Islet precursor cell (in vitro differentiated cells): ENCODE measurements around the gene SATB2.

ENCODE experiments used
- DNase-seq: peaks from one replicate; pipeline ENCODE4 v3.0.0-alpha.2; 2018

The SATB2 gene

GRCh38 chr2:199465390-199465789 is 7.7 kb upstream of the SATB2 start:
- no peak for DNase-seq

GRCh38 chr2:199464606-199465352 is 7.0 kb upstream of the SATB2 start:
- peak; percentile 54 for DNase-seq

DNA sequence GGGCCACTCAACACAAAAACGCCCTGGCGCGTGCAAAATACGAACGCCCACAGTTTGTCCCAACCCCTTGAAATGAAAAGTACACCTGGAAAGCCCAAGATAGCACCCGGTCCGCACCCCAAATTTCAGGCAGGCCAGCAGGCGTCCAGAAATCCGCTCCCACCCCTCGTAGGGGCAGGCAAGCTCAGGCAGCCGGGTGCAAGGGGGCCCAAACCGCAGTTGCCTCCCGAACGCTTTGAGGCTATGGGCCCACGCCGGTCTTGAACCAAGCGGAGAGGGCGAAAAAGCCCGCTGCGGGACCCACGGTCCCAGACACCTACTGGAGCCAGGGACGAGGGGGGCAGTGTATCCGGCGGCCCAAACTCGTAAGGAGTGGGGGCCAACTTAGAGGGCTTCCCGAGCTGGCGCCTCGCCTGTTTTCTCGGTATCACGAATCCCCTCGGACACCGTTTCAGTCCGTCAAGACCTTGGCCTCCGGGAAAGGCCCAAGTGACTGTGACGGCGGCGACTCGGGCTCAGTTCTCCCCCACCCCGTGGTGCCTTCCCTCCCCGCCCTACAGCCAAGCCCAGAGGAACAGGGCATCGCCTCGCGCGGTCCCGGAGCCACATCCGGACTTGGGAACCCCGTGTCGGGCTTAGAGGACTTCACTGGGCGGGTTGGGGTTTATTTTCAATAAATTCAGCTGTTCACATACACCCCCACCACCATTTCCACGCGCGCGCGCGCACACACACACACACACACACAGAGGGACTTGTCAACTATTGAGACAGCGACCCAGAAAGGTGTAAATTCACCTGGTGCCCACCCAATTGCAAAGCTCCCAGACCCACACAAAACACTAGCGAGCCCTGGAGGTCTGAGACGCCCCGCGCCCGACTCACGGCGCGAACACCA is 6.2 kb upstream of the SATB2 start:
- peak; percentile 55 for DNase-seq

DNA sequence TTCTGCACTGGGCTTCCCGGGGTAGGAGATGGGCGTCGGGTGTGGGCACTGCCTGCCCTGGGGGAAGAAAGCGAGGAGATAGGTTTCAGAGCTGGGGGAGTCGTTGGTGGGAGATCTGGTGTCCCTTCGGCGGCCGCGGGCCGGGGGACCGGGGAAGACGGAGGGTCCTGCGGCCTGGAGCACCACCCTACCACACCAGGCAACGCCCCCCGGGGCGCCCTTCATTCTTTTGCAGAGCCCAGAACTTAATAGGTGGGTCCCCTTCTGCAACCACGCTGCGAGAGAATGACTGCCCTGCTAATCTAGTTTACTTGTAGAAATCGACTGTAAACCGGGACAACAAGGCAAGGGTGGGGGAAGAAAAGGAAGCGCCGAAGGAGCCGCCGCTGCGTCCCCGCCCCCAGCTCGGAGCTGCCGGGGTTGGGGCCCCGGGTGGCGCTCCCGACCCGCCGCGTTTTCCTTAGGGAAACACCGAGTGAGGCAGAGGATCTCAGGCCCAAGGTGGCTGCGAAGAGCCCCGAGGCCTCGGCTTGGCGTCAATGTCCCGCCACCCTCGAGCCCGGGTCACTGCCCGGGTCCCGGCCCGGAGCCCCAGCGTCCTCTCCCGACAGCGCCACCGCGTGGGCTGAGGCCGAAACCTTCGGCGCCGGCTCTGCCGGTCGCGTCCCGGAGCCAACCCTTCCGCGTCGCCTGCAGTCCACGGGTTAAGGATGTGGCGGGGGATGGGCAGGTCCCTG is 5.4 kb upstream of the SATB2 start:
- DNase-seq, result peak; percentile 88

DNA sequence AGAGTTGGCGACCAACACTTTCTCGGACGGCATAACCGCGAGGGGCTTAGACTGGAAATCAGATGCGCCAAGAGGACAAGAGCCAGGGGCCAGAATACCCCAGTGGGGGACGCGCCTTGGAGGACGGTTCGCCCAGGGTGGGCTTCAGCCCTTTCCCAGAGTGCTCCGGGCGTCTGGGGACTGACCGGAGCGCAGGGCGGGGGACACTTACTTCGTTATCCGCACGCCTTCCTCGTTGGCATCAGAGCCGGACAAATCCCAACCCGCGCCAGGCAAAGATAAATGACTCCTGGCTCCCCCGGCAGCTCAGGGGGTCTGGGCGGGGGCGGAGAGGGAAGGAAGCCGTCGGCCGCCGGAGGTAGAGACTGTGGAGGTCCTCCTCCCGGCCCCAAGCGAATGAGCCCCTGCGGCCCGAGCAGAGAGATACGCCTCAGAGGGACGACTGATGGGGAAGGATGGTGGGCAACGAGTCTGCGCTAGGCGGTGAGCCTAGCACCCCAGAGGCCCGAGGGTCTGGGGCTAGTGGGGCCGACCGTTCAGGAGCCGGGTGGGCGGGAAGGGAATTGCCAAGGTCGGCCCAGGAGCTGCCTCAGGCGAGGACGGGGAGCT is 4.7 kb upstream of the SATB2 start:
- peak; percentile 55 for DNase-seq

- DNase-seq, result no peak
Observed at GRCh38 chr2:199461711-199462346, 4.1 kb upstream of the SATB2 start.

- DNase-seq, result no peak
Observed at GRCh38 chr2:199460846-199461710, 3.3 kb upstream of the SATB2 start.

DNA sequence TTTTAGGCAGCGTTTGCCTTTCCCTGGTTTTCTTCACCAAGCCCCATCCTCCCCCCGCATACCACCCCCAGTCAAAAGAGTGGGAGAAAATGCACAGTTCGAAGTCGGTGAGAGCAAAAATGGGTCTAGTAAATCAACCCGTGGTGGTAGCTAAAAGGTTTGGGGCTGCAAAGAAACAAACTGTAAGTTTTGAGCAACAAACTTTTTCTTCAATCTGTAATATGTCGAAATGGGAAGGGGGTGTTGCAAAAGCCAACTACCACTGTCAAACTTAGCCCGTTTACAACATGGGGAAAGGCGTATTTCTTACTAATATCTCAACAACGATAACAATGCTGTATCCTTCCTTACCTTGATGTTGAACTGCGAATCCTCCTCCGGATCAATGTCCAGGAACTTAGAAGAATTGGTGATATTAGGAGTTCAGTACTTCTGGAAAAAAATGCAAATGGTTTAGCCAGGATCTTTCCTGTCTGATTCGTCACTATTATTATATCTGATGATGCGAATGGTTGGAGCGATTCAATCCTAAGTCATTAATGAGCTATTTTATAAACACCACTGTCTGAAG is 2.4 kb upstream of the SATB2 start:
- no peak for DNase-seq

- DNase-seq, result peak; percentile 96
Observed at GRCh38 chr2:199459286-199460100, 1.8 kb upstream of the SATB2 start.

GRCh38 chr2:199458806-199459285 is 1.1 kb upstream of the SATB2 start:
- peak; percentile 63 for DNase-seq

DNA sequence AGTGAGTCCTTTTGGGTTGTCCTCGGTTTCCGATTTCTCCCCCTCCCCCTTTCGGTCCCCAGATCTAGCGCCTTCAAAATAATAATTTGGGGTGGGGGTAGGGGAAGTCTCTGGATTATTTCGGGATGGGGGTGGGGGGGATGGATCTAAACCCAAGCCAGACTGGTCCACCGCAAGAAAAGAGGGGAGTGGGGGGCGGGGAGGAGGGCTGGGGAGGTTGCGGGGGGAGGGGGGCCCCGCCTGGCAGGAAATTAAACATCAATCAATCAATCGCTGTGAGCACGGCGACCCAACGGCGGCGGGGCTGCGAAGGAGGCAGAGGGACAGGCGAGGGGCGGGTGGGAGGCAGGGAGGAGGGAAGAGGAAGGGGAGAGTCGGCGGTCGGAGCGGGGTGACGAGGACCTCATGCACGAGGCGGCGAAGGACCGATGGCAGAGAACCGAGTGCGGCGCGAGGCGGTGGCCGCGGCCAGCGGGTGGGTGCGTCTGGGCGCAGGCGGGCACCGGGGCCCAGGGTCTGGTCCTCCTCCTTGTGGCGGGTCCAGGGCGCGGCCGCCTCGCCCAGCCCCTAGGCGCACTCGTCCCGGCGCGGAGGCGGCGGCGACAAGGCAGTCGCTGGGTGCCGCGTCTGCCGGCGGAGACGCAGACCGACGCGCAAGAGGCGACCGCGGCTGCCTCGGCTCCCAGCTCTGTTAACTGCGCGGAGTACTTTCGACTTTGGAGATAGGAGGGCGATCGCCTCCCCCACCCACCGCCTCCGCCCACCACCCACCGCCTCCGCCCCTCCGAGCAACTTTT is 468 bp upstream of the SATB2 start:
- peak; percentile 75 for DNase-seq

DNA sequence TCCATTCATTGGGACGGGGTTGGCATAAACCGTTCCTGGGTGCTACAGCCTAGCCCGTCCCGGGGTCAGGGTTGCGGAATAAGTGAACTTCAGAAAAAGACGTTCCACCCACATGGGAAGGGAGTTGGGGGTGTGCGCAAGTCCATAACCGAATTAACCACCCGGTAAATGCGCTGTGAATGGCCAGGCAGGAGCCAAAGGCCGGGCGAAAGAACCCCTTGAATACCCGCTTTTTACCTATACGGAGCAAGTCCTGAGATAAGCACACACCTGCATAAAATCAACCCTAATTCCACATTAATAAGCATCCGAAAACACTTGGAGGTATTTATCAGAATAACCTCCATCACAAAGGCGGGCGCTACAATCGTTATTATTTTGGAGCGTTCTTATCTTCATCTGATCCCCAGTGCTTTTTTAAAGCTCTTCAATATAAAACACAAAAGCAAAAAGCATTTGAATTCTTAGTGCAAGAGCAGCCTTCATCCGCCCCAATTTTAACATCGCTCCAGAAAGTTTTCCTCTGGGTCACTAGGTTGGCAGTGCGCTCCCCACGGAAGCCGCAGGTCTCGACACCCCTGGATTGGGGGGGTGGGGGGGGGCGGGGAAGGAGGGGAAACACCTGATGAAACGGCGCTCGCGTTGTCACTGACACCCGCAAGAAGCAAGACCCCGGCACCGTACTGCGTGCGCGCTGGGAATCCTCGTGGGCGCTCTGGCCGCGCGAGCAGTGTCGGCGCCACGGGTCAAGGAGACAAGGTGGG is 1.2 kb downstream of the SATB2 start:
- no peak for DNase-seq

- DNase-seq, result peak; percentile 86
Observed at GRCh38 chr2:199455545-199456382, 2.0 kb downstream of the SATB2 start.

- no peak for DNase-seq
Observed at GRCh38 chr2:199455210-199455544, 2.6 kb downstream of the SATB2 start.

GRCh38 chr2:199452991-199453379 is 4.8 kb downstream of the SATB2 start:
- DNase-seq, result no peak

GRCh38 chr2:199452260-199452990 is 5.3 kb downstream of the SATB2 start:
- no peak for DNase-seq

DNA sequence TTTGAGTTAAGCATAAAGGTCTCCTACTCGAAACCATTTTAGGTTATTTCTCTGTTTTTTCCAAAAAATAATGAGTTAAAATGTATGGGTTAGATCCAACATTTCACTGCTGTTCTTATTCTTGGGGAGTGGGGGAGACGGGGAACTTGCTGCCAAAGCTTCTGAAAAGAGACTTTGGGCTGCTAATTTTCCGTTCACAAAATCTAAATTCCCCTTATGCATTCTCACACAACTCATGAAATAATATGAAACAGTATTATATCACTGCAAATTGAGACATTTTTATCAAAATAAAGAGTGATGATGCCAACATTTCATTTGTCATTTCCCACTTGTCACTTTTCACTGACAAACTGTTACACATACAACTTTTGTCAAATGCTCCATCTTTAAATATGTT is 7.8 kb downstream of the SATB2 start:
- DNase-seq, result no peak
